Measurements from ENCODE around the gene ZFP36L1.

DNA sequence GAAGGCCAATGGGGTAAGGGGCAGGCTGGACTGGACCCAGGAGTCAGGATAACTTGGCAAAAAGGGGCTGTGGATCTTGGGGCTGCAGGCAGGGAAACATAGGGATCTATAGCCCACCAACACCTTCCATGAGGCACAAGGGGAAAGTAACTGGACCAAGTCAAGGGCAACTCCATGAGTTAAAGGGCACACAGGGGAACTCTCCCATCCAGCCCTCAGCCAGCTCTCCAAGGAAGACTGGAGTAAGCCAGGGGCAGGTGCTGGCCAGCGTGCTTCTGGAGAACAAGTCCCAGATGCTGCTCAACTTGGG is 31.3 kb upstream of the ZFP36L1 start:
- TF ChIP-seq CTCF (IDR thresholded peaks at IDR 0.05) (no peak), EZH2 (IDR thresholded peaks at IDR 0.05) (no peak)
